ENCODE data around the gene GPR87.

The GPR87 gene

DNA sequence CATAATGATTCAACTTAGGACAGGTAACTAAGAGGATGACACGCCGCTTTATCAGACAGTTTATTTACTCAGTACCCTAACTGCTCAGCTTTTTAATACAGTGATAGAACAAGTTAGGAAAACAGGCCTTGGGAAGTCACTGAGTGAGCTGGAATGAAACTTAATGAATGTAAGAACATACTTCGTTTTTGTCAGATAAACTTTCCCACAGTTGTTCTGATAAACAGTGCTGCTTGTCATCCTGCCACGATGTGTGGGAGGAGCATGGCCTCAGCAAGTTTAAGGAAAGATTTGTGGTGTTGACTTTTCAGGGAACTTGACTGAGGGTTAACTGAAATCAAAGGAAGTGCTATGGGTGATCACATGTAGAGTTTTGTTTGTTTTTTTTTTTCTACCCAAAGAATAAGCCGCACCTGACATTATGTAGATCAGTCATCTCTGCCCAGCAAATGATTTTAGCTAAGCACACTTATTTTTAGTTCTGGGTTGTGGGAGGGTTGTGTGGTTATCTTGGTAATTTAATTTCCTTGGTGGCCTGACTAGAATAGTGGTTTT is 32.6 kb downstream of the GPR87 start:
- Histone ChIP-seq H3K9me3 (ENCODE audit: control insufficient read depth, insufficient read depth, low read depth, low read length) (no peaks in the 10 kb centered on the region), H3K27ac (ENCODE audit: extremely low read depth, low read depth, low read length) (no peak overlapping the region), H3K36me3 (ENCODE audit: control insufficient read depth in 2 of 2, insufficient read depth in 1 of 2, low read length in 2 of 2) (no peaks in the 10 kb centered on the region), H3K4me3 (ENCODE audit: low read depth, low read length) (no peak overlapping the region), H3K4me1 (ENCODE audit: control insufficient read depth, insufficient read depth, low read length) (0 out of 2 replicates have a peak, but pooled peaks cover 2% of the 10 kb centered on the region)
- ChIA-PET CTCF (interaction anchor here (0.8 to 3.5 kb wide), 4 partner anchors 37 to 56 kb away, joined by 3 to 17 read pairs (median 4); no protein-coding TSS in a partner anchor), POLR2A (no interaction called here)
- no peak for TF ChIP-seq SCRT2 (tag by site-specific recombination; IDR thresholded peaks at IDR 0.05)
- TF ChIP-seq, protein P1, sequence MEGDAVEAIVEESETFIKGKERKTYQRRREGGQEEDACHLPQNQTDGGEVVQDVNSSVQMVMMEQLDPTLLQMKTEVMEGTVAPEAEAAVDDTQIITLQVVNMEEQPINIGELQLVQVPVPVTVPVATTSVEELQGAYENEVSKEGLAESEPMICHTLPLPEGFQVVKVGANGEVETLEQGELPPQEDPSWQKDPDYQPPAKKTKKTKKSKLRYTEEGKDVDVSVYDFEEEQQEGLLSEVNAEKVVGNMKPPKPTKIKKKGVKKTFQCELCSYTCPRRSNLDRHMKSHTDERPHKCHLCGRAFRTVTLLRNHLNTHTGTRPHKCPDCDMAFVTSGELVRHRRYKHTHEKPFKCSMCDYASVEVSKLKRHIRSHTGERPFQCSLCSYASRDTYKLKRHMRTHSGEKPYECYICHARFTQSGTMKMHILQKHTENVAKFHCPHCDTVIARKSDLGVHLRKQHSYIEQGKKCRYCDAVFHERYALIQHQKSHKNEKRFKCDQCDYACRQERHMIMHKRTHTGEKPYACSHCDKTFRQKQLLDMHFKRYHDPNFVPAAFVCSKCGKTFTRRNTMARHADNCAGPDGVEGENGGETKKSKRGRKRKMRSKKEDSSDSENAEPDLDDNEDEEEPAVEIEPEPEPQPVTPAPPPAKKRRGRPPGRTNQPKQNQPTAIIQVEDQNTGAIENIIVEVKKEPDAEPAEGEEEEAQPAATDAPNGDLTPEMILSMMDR (tag by site-specific recombination; IDR thresholded peaks at IDR 0.05), result no peak
- TF ChIP-seq, protein P2, sequence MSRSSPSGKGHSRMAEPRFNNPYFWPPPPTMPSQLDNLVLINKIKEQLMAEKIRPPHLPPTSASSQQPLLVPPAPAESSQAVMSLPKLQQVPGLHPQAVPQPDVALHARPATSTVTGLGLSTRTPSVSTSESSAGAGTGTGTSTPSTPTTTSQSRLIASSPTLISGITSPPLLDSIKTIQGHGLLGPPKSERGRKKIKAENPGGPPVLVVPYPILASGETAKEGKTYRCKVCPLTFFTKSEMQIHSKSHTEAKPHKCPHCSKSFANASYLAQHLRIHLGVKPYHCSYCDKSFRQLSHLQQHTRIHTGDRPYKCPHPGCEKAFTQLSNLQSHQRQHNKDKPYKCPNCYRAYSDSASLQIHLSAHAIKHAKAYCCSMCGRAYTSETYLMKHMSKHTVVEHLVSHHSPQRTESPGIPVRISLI (tag by site-specific recombination; IDR thresholded peaks at IDR 0.05), result no peak
- TF ChIP-seq ZFP69B (tag by site-specific recombination; IDR thresholded peaks at IDR 0.05), result no peak
- TF ChIP-seq ZNF837 (tag by site-specific recombination; IDR thresholded peaks at IDR 0.05), result no peak

DNA sequence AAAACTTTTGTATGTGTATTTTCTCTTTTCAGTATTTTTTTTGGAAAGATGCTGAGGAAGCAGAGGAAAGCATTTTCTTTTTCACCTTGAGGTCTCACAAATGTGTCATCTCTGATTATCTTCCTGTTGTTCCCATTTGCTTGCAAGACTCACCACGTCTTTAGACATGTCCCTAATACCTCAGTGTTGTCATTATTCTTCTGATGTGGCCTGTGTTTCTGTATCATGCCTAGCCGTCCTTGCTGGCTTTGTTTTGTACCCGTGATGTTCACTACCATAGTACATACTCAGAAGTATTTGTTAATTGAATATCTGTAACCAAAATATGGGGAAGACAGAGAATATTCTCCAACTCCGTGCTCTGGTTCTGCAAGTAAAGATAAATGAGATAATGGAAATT is 33.2 kb downstream of the GPR87 start:
- TF ChIP-seq ZNF23 (tag by site-specific recombination; IDR thresholded peaks at IDR 0.05; ENCODE audit: borderline replicate concordance) (no peak), HOXA7 (CRISPR knock-in tag; IDR thresholded peaks at IDR 0.05; ENCODE audit: borderline replicate concordance) (no peak), ZNF404 (tag by site-specific recombination; IDR thresholded peaks at IDR 0.05) (no peak), BCL11A (tag by site-specific recombination; IDR thresholded peaks at IDR 0.05; ENCODE audit: low read depth) (no peak), ZNF433 (tag by site-specific recombination; IDR thresholded peaks at IDR 0.05; ENCODE audit: low read depth) (no peak), BCL11B (tag by site-specific recombination; IDR thresholded peaks at IDR 0.05; ENCODE audit: low read depth) (no peak), GLI4 (tag by site-specific recombination; IDR thresholded peaks at IDR 0.05) (no peak), ZNF394 (tag by site-specific recombination; IDR thresholded peaks at IDR 0.05; ENCODE audit: borderline replicate concordance) (no peak), ZNF426 (tag by site-specific recombination; IDR thresholded peaks at IDR 0.05) (no peak), ZNF701 (tag by site-specific recombination; IDR thresholded peaks at IDR 0.05) (no peak), ZNF514 (tag by site-specific recombination; IDR thresholded peaks at IDR 0.05) (no peak), ZNF335 (tag by site-specific recombination; conservative IDR thresholded peaks at IDR 0.05) (no peak), ZNF2 (tag by site-specific recombination; IDR thresholded peaks at IDR 0.05) (no peak), ZBTB8A (tag by site-specific recombination; IDR thresholded peaks at IDR 0.05) (no peak), ZNF248 (tag by site-specific recombination; IDR thresholded peaks at IDR 0.05) (no peak), REPIN1 (tag by site-specific recombination; IDR thresholded peaks at IDR 0.05; ENCODE audit: low read depth) (no peak), ZNF501 (tag by site-specific recombination; IDR thresholded peaks at IDR 0.05) (no peak)
- TF ChIP-seq, protein P3, sequence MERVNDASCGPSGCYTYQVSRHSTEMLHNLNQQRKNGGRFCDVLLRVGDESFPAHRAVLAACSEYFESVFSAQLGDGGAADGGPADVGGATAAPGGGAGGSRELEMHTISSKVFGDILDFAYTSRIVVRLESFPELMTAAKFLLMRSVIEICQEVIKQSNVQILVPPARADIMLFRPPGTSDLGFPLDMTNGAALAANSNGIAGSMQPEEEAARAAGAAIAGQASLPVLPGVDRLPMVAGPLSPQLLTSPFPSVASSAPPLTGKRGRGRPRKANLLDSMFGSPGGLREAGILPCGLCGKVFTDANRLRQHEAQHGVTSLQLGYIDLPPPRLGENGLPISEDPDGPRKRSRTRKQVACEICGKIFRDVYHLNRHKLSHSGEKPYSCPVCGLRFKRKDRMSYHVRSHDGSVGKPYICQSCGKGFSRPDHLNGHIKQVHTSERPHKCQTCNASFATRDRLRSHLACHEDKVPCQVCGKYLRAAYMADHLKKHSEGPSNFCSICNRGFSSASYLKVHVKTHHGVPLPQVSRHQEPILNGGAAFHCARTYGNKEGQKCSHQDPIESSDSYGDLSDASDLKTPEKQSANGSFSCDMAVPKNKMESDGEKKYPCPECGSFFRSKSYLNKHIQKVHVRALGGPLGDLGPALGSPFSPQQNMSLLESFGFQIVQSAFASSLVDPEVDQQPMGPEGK (tag by site-specific recombination; IDR thresholded peaks at IDR 0.05), result no peak
- Histone ChIP-seq H3K36me3 (ENCODE audit: control insufficient read depth in 2 of 2, insufficient read depth in 1 of 2, low read length in 2 of 2) (no peaks in the 10 kb centered on the region), H3K9me3 (ENCODE audit: control insufficient read depth, insufficient read depth, low read depth, low read length) (no peaks in the 10 kb centered on the region), H3K27ac (ENCODE audit: extremely low read depth, low read depth, low read length) (no peak overlapping the region), H3K4me3 (ENCODE audit: low read depth, low read length) (no peak overlapping the region), H3K4me1 (ENCODE audit: control insufficient read depth, insufficient read depth, low read length) (0 out of 2 replicates have a peak, but pooled peaks cover 2% of the 10 kb centered on the region)
- ChIA-PET CTCF (interaction anchor here (1.1 to 3.5 kb wide), 3 partner anchors 44 to 116 kb away, joined by 7 to 17 read pairs (median 10); no protein-coding TSS in a partner anchor), POLR2A (no interaction called here)
